ENCODE results near the gene IHH. TPM values are rescaled to one million over a fixed set of nuclear protein-coding genes. Genes with fewer than 3 reads are reported as not detected.

IHH gene
- total and polyA plus RNA-seq, 3 donors from 2014 or later, result 0.19 to 1.1 (median 0.39) TPM

DNA sequence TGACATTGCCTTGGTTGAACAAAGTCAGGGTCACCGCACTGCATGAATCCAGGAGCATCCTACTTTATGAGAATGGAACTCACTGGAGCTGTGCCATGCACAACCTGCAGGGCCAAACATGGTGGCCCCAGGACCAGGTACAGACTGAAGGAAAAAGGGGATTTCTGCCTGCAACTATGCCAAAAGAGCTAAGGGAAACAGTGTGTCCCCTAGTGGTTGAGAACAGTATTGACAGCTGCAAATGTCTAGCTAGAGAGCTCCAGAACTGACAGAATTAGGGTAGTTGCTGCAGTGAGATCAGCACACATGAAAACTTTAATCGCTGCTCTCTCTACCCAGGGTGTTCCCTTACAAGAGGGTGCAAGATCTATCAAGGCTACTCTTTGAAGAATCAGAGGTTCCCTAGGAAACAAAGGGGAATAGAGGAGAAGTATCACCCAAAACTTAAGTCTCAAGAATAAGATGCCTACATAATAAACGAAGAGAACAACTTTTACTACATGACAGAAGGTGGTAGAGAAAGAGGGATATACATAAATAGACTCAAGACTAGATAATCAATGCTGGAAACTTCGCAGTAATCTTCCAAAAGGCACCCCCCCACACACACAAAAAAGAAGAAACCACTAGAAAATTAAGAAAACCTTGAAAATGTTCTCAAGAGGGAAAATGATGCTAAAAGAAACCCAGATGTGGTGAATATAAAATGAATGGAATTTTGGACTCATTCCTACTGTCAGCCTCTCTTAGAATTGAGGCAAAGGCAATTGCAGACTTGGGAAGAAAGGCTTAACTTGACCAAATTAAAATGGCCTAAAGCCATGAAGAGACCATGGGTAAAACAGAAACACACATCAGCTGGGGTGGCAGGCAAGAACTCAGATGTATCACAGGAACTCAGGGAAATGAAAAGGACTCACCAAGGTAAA, 43.6 kb upstream of the IHH start:
- no peak for DNase-seq
- WGBS, 2 donors, result 68 to 73% methylated on average over 4 of the region's 4 CpGs
- Histone ChIP-seq H3K27me3 (no peaks in the 10 kb centered on the region), H3K4me1 (no peaks in the 10 kb centered on the region), H3K27ac (no peak overlapping the region), H3K36me3 (ENCODE audit: low read depth, missing control alignments) (no peaks in the 10 kb centered on the region), H3K4me3 (no peak overlapping the region), H3K9me3 (no peaks in the 10 kb centered on the region)
- intact Hi-C loops (cut with DNase I; ENCODE audit: low total_unique reads), result no loop called here
- TF ChIP-seq POLR2A (IDR thresholded peaks at IDR 0.05), result no peak
- TF ChIP-seq, protein P1, sequence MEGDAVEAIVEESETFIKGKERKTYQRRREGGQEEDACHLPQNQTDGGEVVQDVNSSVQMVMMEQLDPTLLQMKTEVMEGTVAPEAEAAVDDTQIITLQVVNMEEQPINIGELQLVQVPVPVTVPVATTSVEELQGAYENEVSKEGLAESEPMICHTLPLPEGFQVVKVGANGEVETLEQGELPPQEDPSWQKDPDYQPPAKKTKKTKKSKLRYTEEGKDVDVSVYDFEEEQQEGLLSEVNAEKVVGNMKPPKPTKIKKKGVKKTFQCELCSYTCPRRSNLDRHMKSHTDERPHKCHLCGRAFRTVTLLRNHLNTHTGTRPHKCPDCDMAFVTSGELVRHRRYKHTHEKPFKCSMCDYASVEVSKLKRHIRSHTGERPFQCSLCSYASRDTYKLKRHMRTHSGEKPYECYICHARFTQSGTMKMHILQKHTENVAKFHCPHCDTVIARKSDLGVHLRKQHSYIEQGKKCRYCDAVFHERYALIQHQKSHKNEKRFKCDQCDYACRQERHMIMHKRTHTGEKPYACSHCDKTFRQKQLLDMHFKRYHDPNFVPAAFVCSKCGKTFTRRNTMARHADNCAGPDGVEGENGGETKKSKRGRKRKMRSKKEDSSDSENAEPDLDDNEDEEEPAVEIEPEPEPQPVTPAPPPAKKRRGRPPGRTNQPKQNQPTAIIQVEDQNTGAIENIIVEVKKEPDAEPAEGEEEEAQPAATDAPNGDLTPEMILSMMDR (IDR thresholded peaks at IDR 0.05), result peak in 2 of 3 experiments; percentile 52 to 81

DNA sequence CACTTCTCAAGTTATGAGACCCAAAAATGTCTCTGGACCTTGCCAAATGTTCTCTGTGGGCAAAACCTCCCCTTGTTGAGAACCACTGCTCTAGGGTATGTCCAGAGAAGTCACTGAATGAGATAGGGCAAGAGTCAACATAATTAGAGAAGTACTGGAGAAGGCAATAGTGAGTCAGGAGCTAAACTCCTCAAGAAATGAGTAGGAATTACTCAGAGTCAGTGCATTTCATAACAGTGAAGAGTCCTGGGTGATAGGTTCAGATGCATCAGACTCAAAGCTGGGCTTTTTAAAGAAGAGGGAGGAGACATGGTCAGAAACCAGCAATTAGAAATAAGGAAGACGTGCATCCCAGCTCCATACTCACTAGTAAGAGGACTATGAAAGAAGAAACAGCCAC, 38.6 kb upstream of the IHH start:
- no peaks in the 10 kb centered on the region for H3K9me3 ChIP-seq
- TF ChIP-seq, protein P1 (IDR thresholded peaks at IDR 0.05), result no peak
- TF ChIP-seq POLR2A (IDR thresholded peaks at IDR 0.05), result no peak
- DNase-seq, result no peak
- no peaks in the 10 kb centered on the region for H3K36me3 ChIP-seq (ENCODE audit: low read depth, missing control alignments)
- no peak overlapping the region for H3K27ac ChIP-seq
- H3K4me3 ChIP-seq, result no peak overlapping the region
- H3K27me3 ChIP-seq, result no peaks in the 10 kb centered on the region
- H3K4me1 ChIP-seq, result no peaks in the 10 kb centered on the region
- intact Hi-C loops (cut with DNase I; ENCODE audit: low total_unique reads), result no loop called here
- 82 to 91% methylated on average over 1 of the region's 1 CpG for WGBS, 2 donors

DNA sequence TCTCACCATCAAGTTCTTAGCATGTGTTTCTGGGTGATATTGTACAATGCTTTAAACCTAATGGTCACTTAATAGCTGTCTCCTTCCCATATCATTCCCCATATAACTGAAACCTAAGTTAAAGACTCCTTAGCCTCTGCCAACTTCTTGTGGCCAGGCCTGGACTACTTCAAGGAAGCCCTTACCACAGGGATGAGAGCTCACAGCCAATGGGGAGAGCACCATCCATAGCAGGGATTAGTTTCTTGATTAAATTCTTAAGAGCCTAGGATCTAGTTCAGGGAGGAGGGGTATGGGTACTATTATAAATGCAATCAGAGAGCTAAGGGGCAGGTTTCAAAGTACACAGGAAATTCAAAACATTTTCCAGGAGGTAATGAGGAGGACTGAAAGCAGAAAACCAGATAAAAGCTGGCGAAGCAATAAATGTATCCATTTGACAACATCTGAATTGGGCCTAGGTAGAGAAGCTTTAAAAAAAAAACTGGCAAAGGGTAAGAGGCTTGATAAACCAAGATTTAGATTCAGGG, 34.8 kb upstream of the IHH start:
- WGBS, 2 donors, result 77 to 89% methylated on average over 1 of the region's 1 CpG
- no peaks in the 10 kb centered on the region for H3K4me1 ChIP-seq
- no peaks in the 10 kb centered on the region for H3K36me3 ChIP-seq (ENCODE audit: low read depth, missing control alignments)
- intact Hi-C loops (cut with DNase I; ENCODE audit: low total_unique reads), result no loop called here
- no peak overlapping the region for H3K27ac ChIP-seq
- DNase-seq, result no peak
- H3K4me3 ChIP-seq, result no peak overlapping the region
- H3K9me3 ChIP-seq, result no peaks in the 10 kb centered on the region
- no peak for TF ChIP-seq POLR2A (IDR thresholded peaks at IDR 0.05)
- TF ChIP-seq, protein P1 (IDR thresholded peaks at IDR 0.05), result no peak
- no peaks in the 10 kb centered on the region for H3K27me3 ChIP-seq

DNA sequence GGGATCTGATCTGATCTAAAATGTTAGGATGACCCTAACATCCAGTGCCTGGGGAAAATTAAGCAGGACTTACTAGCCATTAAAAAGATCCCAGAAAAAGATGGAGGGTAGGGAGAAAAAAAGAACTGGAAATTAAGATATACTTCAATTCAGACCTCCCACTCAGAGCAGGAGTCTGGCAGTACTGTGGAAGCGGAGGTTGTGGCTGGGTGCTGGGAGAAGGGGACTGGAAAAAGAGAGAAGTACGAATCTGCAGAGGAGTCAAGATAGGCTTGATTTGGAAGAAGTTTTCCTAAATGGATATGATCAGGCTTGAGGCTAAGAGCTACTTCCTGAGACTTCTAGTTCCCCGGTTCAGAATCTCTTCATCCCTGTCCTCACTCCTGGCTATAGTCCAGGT, 33.5 kb upstream of the IHH start:
- Histone ChIP-seq H3K36me3 (ENCODE audit: low read depth, missing control alignments) (no peaks in the 10 kb centered on the region), H3K27me3 (no peaks in the 10 kb centered on the region), H3K4me3 (no peak overlapping the region), H3K27ac (no peak overlapping the region), H3K9me3 (no peaks in the 10 kb centered on the region), H3K4me1 (no peaks in the 10 kb centered on the region)
- WGBS, 2 donors, result 84 to 88% methylated on average over 3 of the region's 3 CpGs
- intact Hi-C loops (cut with DNase I; ENCODE audit: low total_unique reads), result no loop called here
- DNase-seq, result no peak
- no peak for TF ChIP-seq POLR2A (IDR thresholded peaks at IDR 0.05)
- TF ChIP-seq, protein P1 (IDR thresholded peaks at IDR 0.05), result no peak
